Measurements from ENCODE around the gene PITPNB. TPM values are rescaled to one million over a fixed set of nuclear protein-coding genes. Genes with fewer than 3 reads are reported as not detected.

Gene PITPNB
- total RNA-seq, 3 donors from 2014 or later = 41.1 to 49.2 (median 47.5) TPM

GRCh38 chr22:27925331-27925730 is 6.3 kb upstream of the PITPNB start:
- H3K36me3 ChIP-seq = no peaks in the 10 kb centered on the region
- H3K4me1 ChIP-seq = peaks cover 0 to 3% of the 10 kb centered on the region in 2 donors
- H3K27ac ChIP-seq = no peak overlapping the region
- no peak overlapping the region for H3K4me3 ChIP-seq
- H3K27me3 ChIP-seq = no peaks in the 10 kb centered on the region
- intact Hi-C loops (cut with DNase I; ENCODE audit: low total_unique reads) = no loop called here
- no peak for DNase-seq (ENCODE audit: low spot score in 2 of 2)
- TF ChIP-seq, protein P1, sequence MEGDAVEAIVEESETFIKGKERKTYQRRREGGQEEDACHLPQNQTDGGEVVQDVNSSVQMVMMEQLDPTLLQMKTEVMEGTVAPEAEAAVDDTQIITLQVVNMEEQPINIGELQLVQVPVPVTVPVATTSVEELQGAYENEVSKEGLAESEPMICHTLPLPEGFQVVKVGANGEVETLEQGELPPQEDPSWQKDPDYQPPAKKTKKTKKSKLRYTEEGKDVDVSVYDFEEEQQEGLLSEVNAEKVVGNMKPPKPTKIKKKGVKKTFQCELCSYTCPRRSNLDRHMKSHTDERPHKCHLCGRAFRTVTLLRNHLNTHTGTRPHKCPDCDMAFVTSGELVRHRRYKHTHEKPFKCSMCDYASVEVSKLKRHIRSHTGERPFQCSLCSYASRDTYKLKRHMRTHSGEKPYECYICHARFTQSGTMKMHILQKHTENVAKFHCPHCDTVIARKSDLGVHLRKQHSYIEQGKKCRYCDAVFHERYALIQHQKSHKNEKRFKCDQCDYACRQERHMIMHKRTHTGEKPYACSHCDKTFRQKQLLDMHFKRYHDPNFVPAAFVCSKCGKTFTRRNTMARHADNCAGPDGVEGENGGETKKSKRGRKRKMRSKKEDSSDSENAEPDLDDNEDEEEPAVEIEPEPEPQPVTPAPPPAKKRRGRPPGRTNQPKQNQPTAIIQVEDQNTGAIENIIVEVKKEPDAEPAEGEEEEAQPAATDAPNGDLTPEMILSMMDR (IDR thresholded peaks at IDR 0.05) = no peak
- TF ChIP-seq POLR2A (IDR thresholded peaks at IDR 0.05) (no peak), POLR2AphosphoS5 (IDR thresholded peaks at IDR 0.05) (no peak)
- no peaks in the 10 kb centered on the region for H3K9me3 ChIP-seq

GRCh38 chr22:27919942-27920755 is 1.1 kb upstream of the PITPNB start:
- peaks cover 0 to 3% of the 10 kb centered on the region in 2 donors for H3K4me1 ChIP-seq
- H3K27ac ChIP-seq = peak overlapping the region; percentile 92 to 99
- intact Hi-C loops (cut with DNase I; ENCODE audit: low total_unique reads) = no loop called here
- H3K27me3 ChIP-seq = no peaks in the 10 kb centered on the region
- H3K4me3 ChIP-seq = peak overlapping the region; percentile 74 to 100 (median 97)
- no peaks in the 10 kb centered on the region for H3K36me3 ChIP-seq
- no peak for TF ChIP-seq POLR2A (IDR thresholded peaks at IDR 0.05)
- peak in 1 of 3 donors; percentile 3 for TF ChIP-seq POLR2AphosphoS5 (IDR thresholded peaks at IDR 0.05)
- TF ChIP-seq, protein P1 (IDR thresholded peaks at IDR 0.05) = no peak
- H3K9me3 ChIP-seq = no peaks in the 10 kb centered on the region
- no peak for DNase-seq (ENCODE audit: low spot score in 2 of 2)

- H3K27me3 ChIP-seq = no peaks in the 10 kb centered on the region
- intact Hi-C loops (cut with DNase I; ENCODE audit: low total_unique reads) = no loop called here
- H3K9me3 ChIP-seq = no peaks in the 10 kb centered on the region
- H3K36me3 ChIP-seq = no peaks in the 10 kb centered on the region
- TF ChIP-seq POLR2A (IDR thresholded peaks at IDR 0.05) (no peak), POLR2AphosphoS5 (IDR thresholded peaks at IDR 0.05) (no peak)
- TF ChIP-seq, protein P1 (IDR thresholded peaks at IDR 0.05) = no peak
- peak overlapping the region; percentile 92 to 99 for H3K27ac ChIP-seq
- H3K4me3 ChIP-seq = peak overlapping the region; percentile 74 to 100 (median 97)
- DNase-seq (ENCODE audit: low spot score in 2 of 2) = peak; percentile 40 to 52
- peaks cover 0 to 10% of the 10 kb centered on the region in 2 donors for H3K4me1 ChIP-seq
These were observed 475 bp downstream of the PITPNB start for GRCh38 chr22:27918341-27919221.

GRCh38 chr22:27915986-27916385 is 3.1 kb downstream of the PITPNB start:
- Histone ChIP-seq H3K27ac (no peak overlapping the region), H3K9me3 (no peaks in the 10 kb centered on the region), H3K27me3 (no peaks in the 10 kb centered on the region), H3K4me3 (no peak overlapping the region), H3K4me1 (peaks cover 0 to 13% of the 10 kb centered on the region in 2 donors), H3K36me3 (no peaks in the 10 kb centered on the region)
- TF ChIP-seq, protein P1 (IDR thresholded peaks at IDR 0.05) = no peak
- TF ChIP-seq POLR2A (IDR thresholded peaks at IDR 0.05) (no peak), POLR2AphosphoS5 (IDR thresholded peaks at IDR 0.05) (no peak)
- DNase-seq (ENCODE audit: low spot score in 2 of 2) = no peak
- intact Hi-C loops (cut with DNase I; ENCODE audit: low total_unique reads) = no loop called here

Data from breast epithelium (tissue), 4 donors.